A549 (cell line): ENCODE measurements around the gene PNLIPRP1.

Source experiments
- KDM1A ChIP-seq: fragments of 200-600 bp; sonication (generic); IDR thresholded peaks from 2 replicates; pipeline ENCODE4 v1.6.1; 2016; ENCODE audit warnings: low read depth, mild to moderate bottlenecking
- TF ChIP-seq, protein P1 (sequence below): fragments of >200 bp; sonication (Bioruptor Twin); formaldehyde crosslinking; IDR thresholded peaks from 3 replicates; pipeline ENCODE4 v1.5.1; 2016

DNA sequence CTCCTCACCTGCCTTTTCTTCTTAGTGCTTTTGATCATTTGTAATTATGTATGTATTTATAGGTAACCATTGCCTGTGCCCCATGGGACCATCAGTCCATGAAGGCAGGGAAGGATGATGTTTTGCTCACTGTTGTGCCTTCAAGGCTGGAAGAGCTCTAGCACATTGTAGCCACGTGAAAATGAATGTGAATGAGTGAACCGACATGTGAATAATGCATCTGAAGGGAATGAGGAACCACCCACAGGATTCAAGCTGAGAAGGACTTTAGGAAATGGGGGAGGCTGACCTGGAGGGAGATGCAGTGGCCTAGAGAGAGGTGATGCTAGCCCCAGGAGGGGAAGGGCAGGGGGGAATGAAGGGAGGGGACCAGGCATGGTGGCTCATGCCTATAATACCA is 24.0 kb downstream of the PNLIPRP1 start:
- TF ChIP-seq KDM1A = no peak
- TF ChIP-seq, protein P1, sequence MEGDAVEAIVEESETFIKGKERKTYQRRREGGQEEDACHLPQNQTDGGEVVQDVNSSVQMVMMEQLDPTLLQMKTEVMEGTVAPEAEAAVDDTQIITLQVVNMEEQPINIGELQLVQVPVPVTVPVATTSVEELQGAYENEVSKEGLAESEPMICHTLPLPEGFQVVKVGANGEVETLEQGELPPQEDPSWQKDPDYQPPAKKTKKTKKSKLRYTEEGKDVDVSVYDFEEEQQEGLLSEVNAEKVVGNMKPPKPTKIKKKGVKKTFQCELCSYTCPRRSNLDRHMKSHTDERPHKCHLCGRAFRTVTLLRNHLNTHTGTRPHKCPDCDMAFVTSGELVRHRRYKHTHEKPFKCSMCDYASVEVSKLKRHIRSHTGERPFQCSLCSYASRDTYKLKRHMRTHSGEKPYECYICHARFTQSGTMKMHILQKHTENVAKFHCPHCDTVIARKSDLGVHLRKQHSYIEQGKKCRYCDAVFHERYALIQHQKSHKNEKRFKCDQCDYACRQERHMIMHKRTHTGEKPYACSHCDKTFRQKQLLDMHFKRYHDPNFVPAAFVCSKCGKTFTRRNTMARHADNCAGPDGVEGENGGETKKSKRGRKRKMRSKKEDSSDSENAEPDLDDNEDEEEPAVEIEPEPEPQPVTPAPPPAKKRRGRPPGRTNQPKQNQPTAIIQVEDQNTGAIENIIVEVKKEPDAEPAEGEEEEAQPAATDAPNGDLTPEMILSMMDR = no peak
